Subcutaneous preadipocyte (primary cell): ENCODE data around the gene ZFP69B. TPM values are rescaled to one million over a fixed set of nuclear protein-coding genes. Genes with fewer than 3 reads are reported as not detected.

Source experiments
- total RNA-seq: library from RNA; depleted of rRNA; stranded (reverse); fragments of >200 nt; gene quantifications from 2 replicates; pipeline ENCODE4 v1.2.3, GENCODE V29; 2012

ZFP69B gene
- total RNA-seq, result 2.9 and 4.9 TPM in 2 replicates

GRCh38 chr1:40449684-40450494 lies at the start of gene ZFP69B:
TSS of gene ZFP69B (plus strand) at chr1:40450476. CDS start at chr1:40450962, 486 bp downstream.

GRCh38 chr1:40476924-40477677 lies 26.8 kb downstream of the ZFP69B start, which contains the start of gene ZFP69:
TSS of gene ZFP69 (plus strand) at chr1:40477290. CDS start at chr1:40479362, 2,072 bp downstream.

GRCh38 chr1:40508375-40509341 lies 58.4 kb downstream of the ZFP69B start, which contains the start of gene EXO5:
TSS of gene EXO5 (plus strand) at chr1:40508767. CDS start at chr1:40514545, 5,778 bp downstream.

Other genes starting within 250 kb of the ZFP69B start
- not detected in 2 replicates for gene TMCO2, start 202.5 kb upstream of the ZFP69B start, total RNA-seq
- gene ZMPSTE24, start 192.2 kb upstream of the ZFP69B start, total RNA-seq, result 47.8 and 56.5 TPM in 2 replicates
- 0.59 and 0.73 TPM in 2 replicates for gene COL9A2, start 133.2 kb upstream of the ZFP69B start, total RNA-seq
- 21.7 and 40.1 TPM in 2 replicates for gene SMAP2, start 76.7 kb upstream of the ZFP69B start, total RNA-seq
- 4.1 and 4.4 TPM in 2 replicates for gene ZFP69, start 26.8 kb downstream of the ZFP69B start, total RNA-seq
- 5.9 and 6.6 TPM in 2 replicates for gene EXO5, start 58.3 kb downstream of the ZFP69B start, total RNA-seq
- 2.7 and 3.3 TPM in 2 replicates for gene ZNF684, start 81.2 kb downstream of the ZFP69B start, total RNA-seq
- gene RIMS3, start 215.2 kb downstream of the ZFP69B start, total RNA-seq, result under 0.01 and 0.20 TPM in 2 replicates
- 20.2 and 27.4 TPM in 2 replicates for gene NFYC, start 241.2 kb downstream of the ZFP69B start, total RNA-seq